ENCODE data around the gene PDLIM1.
"Not testable (repeated sequence)": the region's sequence is repeated elsewhere in the genome, so short reads cannot be mapped to it uniquely, and the experiment has no call there.

Gene PDLIM1

GRCh38 chr10:95208702-95209391 lies 82.0 kb downstream of the PDLIM1 start:
- no peaks in the 10 kb centered on the region for H3K9me3 ChIP-seq (ENCODE audit: low read length)
- no peak overlapping the region for H2AFZ ChIP-seq (ENCODE audit: low read depth, low read length)
- no peaks in the 10 kb centered on the region for H3K4me1 ChIP-seq (ENCODE audit: insufficient read depth, low read length)
- H3K27me3 ChIP-seq (ENCODE audit: insufficient read depth, low read length), result no peaks in the 10 kb centered on the region
- no peaks in the 10 kb centered on the region for H3K36me3 ChIP-seq (ENCODE audit: insufficient read depth, low read length)
- H3K4me3 ChIP-seq (ENCODE audit: low read length), result no peak overlapping the region

DNA sequence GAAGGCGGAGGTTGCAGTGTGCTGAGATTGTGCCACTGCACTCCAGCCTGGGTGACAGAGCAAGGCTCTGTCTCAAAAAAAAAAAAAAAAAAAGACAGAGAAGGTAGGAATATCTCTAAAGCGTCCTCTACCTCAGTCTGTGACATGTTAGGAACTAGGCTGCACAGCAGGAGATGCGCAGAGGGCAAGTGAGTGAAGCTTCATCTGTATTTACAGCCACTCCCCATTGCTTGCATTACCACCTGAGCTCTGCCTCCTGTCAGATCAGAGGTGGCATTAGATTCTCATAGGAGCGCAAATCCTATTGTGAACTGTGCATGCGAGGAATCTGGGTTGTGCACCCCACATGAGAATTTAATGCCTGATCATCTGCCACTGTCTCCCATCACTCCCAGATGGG lies 87.9 kb downstream of the PDLIM1 start:
- H3K4me3 ChIP-seq (ENCODE audit: low read length); H3K9me3 ChIP-seq (ENCODE audit: low read length); H3K36me3 ChIP-seq (ENCODE audit: insufficient read depth, low read length); H3K27me3 ChIP-seq (ENCODE audit: insufficient read depth, low read length); H3K4me1 ChIP-seq (ENCODE audit: insufficient read depth, low read length); H2AFZ ChIP-seq (ENCODE audit: low read depth, low read length): not testable (repeated sequence)

DNA sequence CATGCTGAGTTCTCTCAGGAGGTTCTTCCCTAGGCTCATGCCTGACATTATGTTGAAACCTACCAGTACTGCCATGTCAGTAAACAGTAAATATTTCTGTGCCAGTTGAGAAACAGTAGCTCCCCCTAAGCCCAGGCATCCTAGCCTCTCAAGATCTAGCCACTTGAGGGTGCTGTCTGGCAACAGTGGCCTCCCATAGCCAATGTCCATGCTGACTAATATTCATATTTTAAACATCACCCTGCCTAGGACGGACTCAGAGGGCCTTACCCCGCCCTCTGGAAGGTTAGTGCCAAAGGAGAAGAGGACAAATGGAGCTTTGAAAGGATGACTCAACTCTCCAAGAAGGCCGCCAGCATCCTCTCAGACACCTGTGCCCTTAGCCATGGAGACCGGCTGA lies 89.1 kb downstream of the PDLIM1 start:
- no peaks in the 10 kb centered on the region for H3K36me3 ChIP-seq (ENCODE audit: insufficient read depth, low read length)
- H3K9me3 ChIP-seq (ENCODE audit: low read length), result no peaks in the 10 kb centered on the region
- no peak overlapping the region for H3K4me3 ChIP-seq (ENCODE audit: low read length)
- no peak overlapping the region for H2AFZ ChIP-seq (ENCODE audit: low read depth, low read length)
- H3K4me1 ChIP-seq (ENCODE audit: insufficient read depth, low read length), result no peaks in the 10 kb centered on the region
- no peaks in the 10 kb centered on the region for H3K27me3 ChIP-seq (ENCODE audit: insufficient read depth, low read length)

- Histone ChIP-seq H2AFZ (ENCODE audit: low read depth, low read length) (no peak overlapping the region), H3K4me3 (ENCODE audit: low read length) (no peak overlapping the region), H3K9me3 (ENCODE audit: low read length) (no peaks in the 10 kb centered on the region), H3K36me3 (ENCODE audit: insufficient read depth, low read length) (no peaks in the 10 kb centered on the region), H3K27me3 (ENCODE audit: insufficient read depth, low read length) (no peaks in the 10 kb centered on the region), H3K4me1 (ENCODE audit: insufficient read depth, low read length) (no peaks in the 10 kb centered on the region)
These were observed 94.8 kb downstream of the PDLIM1 start for GRCh38 chr10:95196046-95196445.

DNA sequence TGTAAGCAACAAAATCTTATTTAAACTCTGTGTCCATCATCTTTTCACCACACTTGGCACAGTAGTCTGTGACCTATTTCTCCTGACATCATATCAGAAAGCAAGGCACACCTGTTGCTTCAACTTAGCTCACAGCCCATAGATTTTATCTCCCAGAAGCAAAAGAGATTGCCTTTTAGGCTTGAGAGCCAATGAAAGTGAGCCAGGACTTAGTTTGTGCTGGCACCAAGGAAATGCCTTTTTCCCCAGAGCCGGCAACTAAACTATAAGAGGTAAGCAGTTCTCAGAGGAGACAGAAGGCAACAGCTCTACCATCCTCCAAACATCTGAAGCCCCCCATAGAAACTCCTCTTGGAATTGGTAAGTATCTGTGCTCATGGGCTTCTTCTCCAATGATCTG lies 96.9 kb downstream of the PDLIM1 start, which contains the start of gene ACSM6:
Gene ACSM6, plus strand, starts transcription at position 295 of the 400 bp plus-strand sequence. CDS start 248 bp downstream, outside the sequence.
- Histone ChIP-seq H3K9me3 (ENCODE audit: low read length) (no peaks in the 10 kb centered on the region), H3K4me1 (ENCODE audit: insufficient read depth, low read length) (no peaks in the 10 kb centered on the region), H2AFZ (ENCODE audit: low read depth, low read length) (no peak within 1 kb of the TSS), H3K36me3 (ENCODE audit: insufficient read depth, low read length) (no peaks in the 10 kb centered on the region), H3K27me3 (ENCODE audit: insufficient read depth, low read length) (no peaks in the 10 kb centered on the region), H3K4me3 (ENCODE audit: low read length) (no peak within 1 kb of the TSS)

DNA sequence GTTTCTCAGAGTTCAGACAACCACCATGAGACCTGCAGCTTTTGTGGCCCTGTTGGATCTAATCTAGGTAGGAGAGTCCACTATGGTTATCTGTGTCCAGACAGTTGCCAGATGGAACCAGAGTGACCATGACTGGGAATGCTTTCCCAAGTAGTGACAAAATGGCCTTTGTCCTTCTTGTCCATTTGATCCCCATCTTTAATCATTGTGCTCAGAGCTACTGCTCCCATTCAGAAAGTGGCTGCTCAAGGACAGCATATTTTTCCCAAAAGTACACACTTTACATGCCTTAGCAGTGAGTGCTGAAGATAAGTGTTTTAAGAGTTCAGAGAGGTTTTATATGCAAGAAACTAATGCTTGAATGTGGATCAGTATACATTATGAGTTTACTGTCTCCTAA lies 102.2 kb downstream of the PDLIM1 start:
- H3K9me3 ChIP-seq (ENCODE audit: low read length), result no peaks in the 10 kb centered on the region
- H2AFZ ChIP-seq (ENCODE audit: low read depth, low read length), result no peak overlapping the region
- H3K4me3 ChIP-seq (ENCODE audit: low read length), result no peak overlapping the region
- no peaks in the 10 kb centered on the region for H3K27me3 ChIP-seq (ENCODE audit: insufficient read depth, low read length)
- no peaks in the 10 kb centered on the region for H3K4me1 ChIP-seq (ENCODE audit: insufficient read depth, low read length)
- H3K36me3 ChIP-seq (ENCODE audit: insufficient read depth, low read length), result no peaks in the 10 kb centered on the region

- Histone ChIP-seq H3K9me3 (ENCODE audit: low read length) (no peaks in the 10 kb centered on the region), H3K4me3 (ENCODE audit: low read length) (no peak overlapping the region), H3K36me3 (ENCODE audit: insufficient read depth, low read length) (no peaks in the 10 kb centered on the region), H2AFZ (ENCODE audit: low read depth, low read length) (no peak overlapping the region), H3K4me1 (ENCODE audit: insufficient read depth, low read length) (no peaks in the 10 kb centered on the region), H3K27me3 (ENCODE audit: insufficient read depth, low read length) (no peaks in the 10 kb centered on the region)
These were observed 103.2 kb downstream of the PDLIM1 start for GRCh38 chr10:95187617-95188016.

Measured in neuron (in vitro differentiated cells).